HG02642 (cell line): ENCODE measurements around the gene THSD7A.
"Not testable (repeated sequence)": the region's sequence is repeated elsewhere in the genome, so short reads cannot be mapped to it uniquely, and the experiment has no call there.

Experiments used
- ATAC-seq: cut with Tn5 transposase; IDR thresholded peaks from one replicate; pipeline ENCODE4 v1.9.1; 2021; ENCODE audit warnings: mild to moderate bottlenecking; ENCODE audit not compliant: unreplicated experiment, poor library complexity

Gene THSD7A

GRCh38 chr7:11539853-11540252, 292.1 kb downstream of the THSD7A start:
- no peak for ATAC-seq

- no peak for ATAC-seq
These were observed 293.2 kb downstream of the THSD7A start for GRCh38 chr7:11538751-11539299.

GRCh38 chr7:11533229-11533820, 298.7 kb downstream of the THSD7A start:
- no peak for ATAC-seq

GRCh38 chr7:11529382-11529781, 302.6 kb downstream of the THSD7A start:
- ATAC-seq, result no peak

- no peak for ATAC-seq
These were observed 304.3 kb downstream of the THSD7A start for GRCh38 chr7:11527707-11528106.

GRCh38 chr7:11524476-11525397, 307.3 kb downstream of the THSD7A start:
- ATAC-seq, result no peak

GRCh38 chr7:11521964-11522499, 310.0 kb downstream of the THSD7A start:
- not testable (repeated sequence) for ATAC-seq

- ATAC-seq, result no peak
These were observed 314.1 kb downstream of the THSD7A start for GRCh38 chr7:11517853-11518252.

GRCh38 chr7:11516328-11516727, 315.7 kb downstream of the THSD7A start:
- ATAC-seq, result no peak

- no peak for ATAC-seq
These were observed 318.5 kb downstream of the THSD7A start for GRCh38 chr7:11513460-11513859.

- no peak for ATAC-seq
These were observed 324.1 kb downstream of the THSD7A start for GRCh38 chr7:11507929-11508328.

- ATAC-seq, result no peak
These were observed 325.6 kb downstream of the THSD7A start for GRCh38 chr7:11506417-11506816.

- ATAC-seq, result no peak
These were observed 326.5 kb downstream of the THSD7A start for GRCh38 chr7:11505471-11505985.

- no peak for ATAC-seq
These were observed 339.7 kb downstream of the THSD7A start for GRCh38 chr7:11492307-11492706.

GRCh38 chr7:11491811-11492210, 340.2 kb downstream of the THSD7A start:
- ATAC-seq, result no peak

- no peak for ATAC-seq
These were observed 342.7 kb downstream of the THSD7A start for GRCh38 chr7:11489280-11489679.

GRCh38 chr7:11486271-11486670, 345.7 kb downstream of the THSD7A start:
- no peak for ATAC-seq

- ATAC-seq, result no peak
These were observed 346.4 kb downstream of the THSD7A start for GRCh38 chr7:11485636-11486035.

- no peak for ATAC-seq
These were observed 351.9 kb downstream of the THSD7A start for GRCh38 chr7:11480143-11480542.

GRCh38 chr7:11478882-11479281, 353.1 kb downstream of the THSD7A start:
- ATAC-seq, result no peak

GRCh38 chr7:11478426-11478825, 353.6 kb downstream of the THSD7A start:
- no peak for ATAC-seq
